Epidermal melanocyte (primary cell): ENCODE results near the gene RNF17.
"Not testable (repeated sequence)": the region's sequence is repeated elsewhere in the genome, so short reads cannot be mapped to it uniquely, and the experiment has no call there.

ENCODE experiments used
- DNase-seq: peaks from one replicate; pipeline ENCODE4 v3.0.0; 2011; ENCODE audit warnings: low spot score; ENCODE audit not compliant: insufficient read length

The RNF17 gene

GRCh38 chr13:24745516-24745860 lies 18.5 kb upstream of the RNF17 start:
- no peak for DNase-seq

GRCh38 chr13:24745861-24746617 lies 17.9 kb upstream of the RNF17 start:
- no peak for DNase-seq

DNA sequence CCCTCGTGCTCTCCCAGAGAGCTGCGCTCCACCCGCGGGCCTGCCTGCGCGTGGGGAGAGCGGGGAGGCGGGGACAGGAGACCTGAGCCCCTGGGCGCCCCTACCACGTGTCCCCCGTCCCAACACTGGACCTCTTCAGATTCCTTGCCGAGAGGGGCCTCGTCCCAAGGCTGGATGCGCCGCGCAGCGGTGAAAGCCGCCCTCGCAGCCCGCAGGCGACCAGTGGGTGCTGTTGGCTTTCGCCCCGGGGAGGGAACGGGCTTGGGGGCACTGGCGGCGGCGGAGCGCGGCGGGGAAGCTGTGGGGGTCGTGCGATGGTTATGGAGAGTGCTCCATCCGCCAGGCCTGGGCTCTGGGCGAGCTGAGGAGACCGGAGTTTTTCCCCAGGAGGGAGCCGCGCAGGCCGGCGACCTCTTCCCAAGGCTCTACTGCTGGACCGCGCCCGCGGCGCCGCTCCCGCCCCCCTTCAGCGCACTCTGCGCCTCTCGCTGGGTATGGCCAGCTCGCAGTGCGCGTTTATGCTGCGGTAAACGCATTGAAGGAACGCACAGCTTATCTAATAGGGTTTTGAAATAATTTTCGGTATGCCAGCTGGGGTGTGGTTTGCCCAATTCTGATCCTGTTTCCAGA lies 17.2 kb upstream of the RNF17 start:
- no peak for DNase-seq

GRCh38 chr13:24747248-24748060 lies 16.5 kb upstream of the RNF17 start:
- no peak for DNase-seq

GRCh38 chr13:24748061-24748400 lies 15.9 kb upstream of the RNF17 start:
- no peak for DNase-seq

GRCh38 chr13:24759197-24759596 lies 4.8 kb upstream of the RNF17 start:
- DNase-seq, result no peak

DNA sequence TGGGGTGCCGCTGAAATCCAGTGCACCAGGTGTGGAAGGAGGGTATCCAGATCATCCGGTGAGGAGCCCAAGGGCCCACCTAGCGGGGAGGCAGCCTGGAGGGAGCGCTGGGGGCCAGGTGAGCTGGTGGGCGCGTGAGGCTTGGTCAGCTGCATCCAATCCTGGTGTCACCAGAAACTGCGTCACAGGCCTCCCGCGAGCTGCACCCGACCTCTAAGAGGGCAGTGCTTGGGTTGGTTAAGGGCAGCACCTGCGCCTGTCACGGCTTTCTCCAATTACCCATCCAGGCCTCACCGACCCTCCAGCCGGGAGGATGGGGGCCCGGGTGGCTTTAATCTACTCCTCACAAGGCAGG lies 284 bp downstream of the RNF17 start:
- DNase-seq, result no peak

GRCh38 chr13:24777171-24777570 lies 13.2 kb downstream of the RNF17 start:
- DNase-seq, result no peak

DNA sequence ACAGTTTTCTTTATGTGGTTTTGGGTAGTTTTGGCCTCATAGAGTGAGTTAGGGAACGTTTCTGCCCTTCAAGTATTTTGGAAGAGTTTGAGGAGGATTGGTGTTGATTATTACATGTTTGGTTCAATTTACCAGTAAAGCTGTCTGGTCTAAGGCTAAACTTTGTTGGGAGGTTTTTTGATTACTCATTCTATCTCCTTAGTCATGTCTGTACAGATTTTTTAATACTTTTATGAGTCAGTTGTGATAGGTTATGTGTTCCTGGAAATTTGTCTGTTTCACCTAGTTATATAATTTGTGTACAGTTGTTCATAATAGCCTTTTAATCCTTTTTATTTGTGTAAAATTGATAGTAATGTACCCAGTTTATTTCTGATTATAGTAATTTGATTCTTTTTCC lies 20.4 kb downstream of the RNF17 start:
- no peak for DNase-seq

GRCh38 chr13:24788538-24788937 lies 24.6 kb downstream of the RNF17 start:
- no peak for DNase-seq

- no peak for DNase-seq
Observed at GRCh38 chr13:24802074-24802473, 38.1 kb downstream of the RNF17 start.

GRCh38 chr13:24821207-24821606 lies 57.2 kb downstream of the RNF17 start:
- DNase-seq, result no peak

DNA sequence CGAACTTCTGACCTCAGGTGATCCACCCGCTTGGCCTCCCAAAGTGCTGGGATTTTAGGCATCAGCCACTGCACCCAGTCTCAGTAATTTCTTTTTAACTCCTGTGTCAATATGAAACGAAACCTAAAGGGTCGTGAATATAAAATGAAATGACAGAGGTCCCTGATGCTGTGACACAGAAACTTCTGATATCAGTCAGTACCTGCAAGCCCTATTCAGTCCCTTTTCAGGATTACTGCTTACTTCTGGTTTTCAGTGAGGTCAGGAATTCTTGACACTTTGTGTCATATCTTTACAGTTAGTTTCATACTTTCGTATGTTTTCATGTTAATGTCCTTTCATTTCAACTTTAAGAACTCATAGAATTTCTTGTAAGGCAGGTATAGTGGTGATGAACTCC lies 58.7 kb downstream of the RNF17 start:
- no peak for DNase-seq

GRCh38 chr13:24823122-24823710 lies 59.2 kb downstream of the RNF17 start:
- not testable (repeated sequence) for DNase-seq

- DNase-seq, result no peak
Observed at GRCh38 chr13:24827799-24828198, 63.8 kb downstream of the RNF17 start.

GRCh38 chr13:24834902-24835510 lies 71.0 kb downstream of the RNF17 start:
- DNase-seq, result no peak

- not testable (repeated sequence) for DNase-seq
Observed at GRCh38 chr13:24837528-24837927, 73.6 kb downstream of the RNF17 start.

- no peak for DNase-seq
Observed at GRCh38 chr13:24842549-24843274, 78.7 kb downstream of the RNF17 start.

- DNase-seq, result no peak
Observed at GRCh38 chr13:24851546-24851945, 87.6 kb downstream of the RNF17 start.

- DNase-seq, result no peak
Observed at GRCh38 chr13:24854311-24854710, 90.3 kb downstream of the RNF17 start.

DNA sequence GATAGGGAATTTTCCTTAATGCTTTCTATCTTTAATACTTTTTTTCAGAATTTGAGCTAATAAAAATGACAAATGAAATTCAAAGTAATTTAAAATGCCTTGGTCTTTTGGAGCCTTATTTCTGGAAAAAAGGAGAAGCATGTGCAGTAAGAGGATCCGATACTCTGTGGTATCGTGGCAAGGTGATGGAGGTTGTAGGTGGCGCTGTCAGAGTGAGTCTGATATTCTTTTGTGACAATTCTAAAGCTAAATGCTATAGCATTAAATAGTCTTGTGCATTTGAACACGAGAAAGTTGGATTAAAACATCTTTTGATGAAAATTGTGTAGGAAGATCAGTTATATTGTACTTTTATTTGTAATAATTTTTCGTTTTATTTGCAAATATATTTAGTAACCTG lies 95.0 kb downstream of the RNF17 start:
- DNase-seq, result no peak
